Panc1 (cell line): Measurements from ENCODE around the gene ZNF33B.

Source experiments
- CTCF ChIP-seq: fragments of 450-650 bp; IDR thresholded peaks from 2 replicates; pipeline ENCODE4 v1.5.1; 2017; ENCODE audit warnings: mild to moderate bottlenecking
- POLR2AphosphoS5 ChIP-seq: IDR thresholded peaks from 2 replicates; pipeline ENCODE4 v1.6.1; 2012; ENCODE audit warnings: mild to moderate bottlenecking, low read depth, low read length, moderate library complexity
- REST ChIP-seq, 2 experiments: IDR thresholded peaks; 2 replicates each; pipeline ENCODE4 v1.6.1; 2011 to 2012; ENCODE audit warnings: low read depth in 2 of 2, control low read depth in 1 of 2, low read length in 1 of 2, mild to moderate bottlenecking in 1 of 2, moderate library complexity in 1 of 2; ENCODE audit not compliant: insufficient read depth in 1 of 2
- TCF7L2 ChIP-seq: IDR thresholded peaks from 2 replicates; pipeline ENCODE4 v1.6.1; 2011; ENCODE audit warnings: mild to moderate bottlenecking, low read depth, low read length, inconsistent platforms

GRCh38 chr10:42583828-42584227 lies 54.5 kb downstream of the ZNF33B start:
- no peak for TF ChIP-seq POLR2AphosphoS5
- TF ChIP-seq CTCF = no peak
- TF ChIP-seq TCF7L2 = no peak
- TF ChIP-seq REST (IDR thresholded peaks at IDR 0.05; ENCODE audit: insufficient read depth in 1 of 2, low read depth in 2 of 2, low read length in 1 of 2) = no peak
